ENCODE results near the gene C1orf159.

The C1orf159 gene

GRCh38 chr1:1157033-1157365 lies 41.1 kb upstream of the C1orf159 start:
- Histone ChIP-seq H3K27ac (ENCODE audit: extremely low read depth, low read depth, low read length) (no peak overlapping the region), H3K36me3 (ENCODE audit: control insufficient read depth in 2 of 2, insufficient read depth in 1 of 2, low read length in 2 of 2) (no peaks in the 10 kb centered on the region), H3K4me3 (ENCODE audit: low read depth, low read length) (no peak overlapping the region), H3K4me1 (ENCODE audit: control insufficient read depth, insufficient read depth, low read length) (peaks cover 6% of the 10 kb centered on the region; the same call in 1 of the 2 replicates), H3K9me3 (ENCODE audit: control insufficient read depth, insufficient read depth, low read depth, low read length) (no peaks in the 10 kb centered on the region)
- ChIA-PET CTCF (no interaction called here), POLR2A (interaction anchor here (0.5 to 0.8 kb wide), 2 partner anchors 84 to 106 kb away, joined by 3 read pairs; no protein-coding TSS in a partner anchor)
- TF ChIP-seq ZNF37A (tag by site-specific recombination; IDR thresholded peaks at IDR 0.05) = no peak
- TF ChIP-seq PBX3 (CRISPR knock-in tag; IDR thresholded peaks at IDR 0.05) = no peak
- TF ChIP-seq ZNF513 (tag by site-specific recombination; IDR thresholded peaks at IDR 0.05) = no peak
- TF ChIP-seq ZNF677 (tag by site-specific recombination; IDR thresholded peaks at IDR 0.05) = no peak
- no peak for TF ChIP-seq KLF7 (tag by site-specific recombination; IDR thresholded peaks at IDR 0.05; ENCODE audit: borderline replicate concordance)
- TF ChIP-seq MZF1 (tag by site-specific recombination; IDR thresholded peaks at IDR 0.05; ENCODE audit: borderline replicate concordance) = no peak
- no peak for TF ChIP-seq ZNF596 (tag by site-specific recombination; IDR thresholded peaks at IDR 0.05)
- TF ChIP-seq ZBTB17 (tag by site-specific recombination; IDR thresholded peaks at IDR 0.05) = no peak
- TF ChIP-seq ZFHX2 (tag by site-specific recombination; conservative IDR thresholded peaks at IDR 0.05) = no peak

GRCh38 chr1:1156140-1157032 lies 40.5 kb upstream of the C1orf159 start:
- peaks cover 6% of the 10 kb centered on the region; the same call in 1 of the 2 replicates for H3K4me1 ChIP-seq (ENCODE audit: control insufficient read depth, insufficient read depth, low read length)
- no peaks in the 10 kb centered on the region for H3K36me3 ChIP-seq (ENCODE audit: control insufficient read depth in 2 of 2, insufficient read depth in 1 of 2, low read length in 2 of 2)
- H3K4me3 ChIP-seq (ENCODE audit: low read depth, low read length) = no peak overlapping the region
- ChIA-PET CTCF (no interaction called here), POLR2A (interaction anchor here (0.5 to 0.8 kb wide), 2 partner anchors 84 to 107 kb away, joined by 3 read pairs; no protein-coding TSS in a partner anchor)
- TF ChIP-seq ZNF843 (tag by site-specific recombination; IDR thresholded peaks at IDR 0.05) = no peak
- TF ChIP-seq EGR2 (tag by site-specific recombination; IDR thresholded peaks at IDR 0.05; ENCODE audit: low read depth) = 0 out of 2 replicates have a peak, but pooled peaks have one; percentile 7
- no peak for TF ChIP-seq ZNF404 (tag by site-specific recombination; IDR thresholded peaks at IDR 0.05)
- no peak for TF ChIP-seq ZNF501 (tag by site-specific recombination; IDR thresholded peaks at IDR 0.05)
- H3K9me3 ChIP-seq (ENCODE audit: control insufficient read depth, insufficient read depth, low read depth, low read length) = no peaks in the 10 kb centered on the region
- H3K27ac ChIP-seq (ENCODE audit: extremely low read depth, low read depth, low read length) = no peak overlapping the region

GRCh38 chr1:1155258-1155657 lies 39.4 kb upstream of the C1orf159 start:
- no peak overlapping the region for H3K4me3 ChIP-seq (ENCODE audit: low read depth, low read length)
- CTCF ChIA-PET = no interaction called here
- no peak overlapping the region for H3K27ac ChIP-seq (ENCODE audit: extremely low read depth, low read depth, low read length)
- POLR2A ChIA-PET = no interaction called here
- no peaks in the 10 kb centered on the region for H3K9me3 ChIP-seq (ENCODE audit: control insufficient read depth, insufficient read depth, low read depth, low read length)
- H3K4me1 ChIP-seq (ENCODE audit: control insufficient read depth, insufficient read depth, low read length) = peaks cover 6% of the 10 kb centered on the region; the same call in 1 of the 2 replicates
- no peaks in the 10 kb centered on the region for H3K36me3 ChIP-seq (ENCODE audit: control insufficient read depth in 2 of 2, insufficient read depth in 1 of 2, low read length in 2 of 2)
- TF ChIP-seq ZNF341 (tag by site-specific recombination; IDR thresholded peaks at IDR 0.05; ENCODE audit: low read depth) (no peak), ZNF26 (tag by site-specific recombination; IDR thresholded peaks at IDR 0.05) (peak; percentile 94)
